Vagina (tissue), 2 donors: Measurements from ENCODE around the gene MYLK.

Experiments
- POLR2AphosphoS5 ChIP-seq, 2 donors: sonication (generic); formaldehyde crosslinking; IDR thresholded peaks; one replicate each; pipeline ENCODE4 v1.9.0; 2017; ENCODE audit warnings: antibody characterized with exemption in 2 of 2, mild to moderate bottlenecking in 2 of 2, low read depth in 1 of 2; ENCODE audit not compliant: insufficient read depth in 1 of 2
- TF ChIP-seq, protein P1 (sequence below), 3 experiments: fragments of 450-650 bp in 2 of 3; fragments of 200-600 bp in 1 of 3; sonication (generic) in 1 of 3; IDR thresholded peaks; one replicate each; pipeline ENCODE4 v1.5.1; 2017 to 2019; ENCODE audit warnings: antibody characterized with exemption in 3 of 3, mild to moderate bottlenecking in 2 of 3, moderate library complexity in 2 of 3

DNA sequence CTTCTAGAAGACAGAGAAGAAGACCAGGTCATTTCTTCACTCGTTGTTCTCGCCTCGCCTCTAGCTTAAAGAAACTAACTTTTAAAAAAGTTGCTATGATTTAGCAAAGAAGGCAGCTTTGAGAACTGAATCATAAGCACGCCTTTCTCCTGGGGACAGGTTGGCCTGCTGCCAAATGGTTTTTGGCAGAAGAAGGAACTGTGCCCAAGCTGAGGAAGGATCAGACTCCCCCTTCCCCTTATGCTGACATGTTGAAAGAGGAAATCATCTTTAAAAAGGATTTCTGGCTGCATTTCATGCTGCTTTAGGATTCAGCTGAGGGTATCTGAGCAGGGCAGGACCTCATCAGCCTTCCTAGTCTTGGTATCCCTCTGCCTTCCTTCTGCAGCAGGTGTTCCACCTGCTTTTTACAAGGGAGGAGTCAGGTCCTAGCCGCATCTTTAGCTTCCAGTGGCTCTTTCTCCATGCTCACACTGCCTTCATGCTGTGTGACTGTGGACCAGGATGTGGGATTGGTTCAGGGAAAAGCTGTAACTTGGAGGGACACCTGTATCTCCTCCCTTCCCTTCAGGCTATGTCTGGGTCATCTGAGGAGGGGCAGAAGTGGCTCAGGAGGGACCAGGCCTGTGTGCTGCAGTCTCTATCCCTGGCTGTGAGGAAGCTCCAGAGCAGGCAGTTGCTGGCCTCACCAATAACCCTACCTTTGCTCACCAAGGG, 265.2 kb downstream of the MYLK start:
- TF ChIP-seq, protein P1, sequence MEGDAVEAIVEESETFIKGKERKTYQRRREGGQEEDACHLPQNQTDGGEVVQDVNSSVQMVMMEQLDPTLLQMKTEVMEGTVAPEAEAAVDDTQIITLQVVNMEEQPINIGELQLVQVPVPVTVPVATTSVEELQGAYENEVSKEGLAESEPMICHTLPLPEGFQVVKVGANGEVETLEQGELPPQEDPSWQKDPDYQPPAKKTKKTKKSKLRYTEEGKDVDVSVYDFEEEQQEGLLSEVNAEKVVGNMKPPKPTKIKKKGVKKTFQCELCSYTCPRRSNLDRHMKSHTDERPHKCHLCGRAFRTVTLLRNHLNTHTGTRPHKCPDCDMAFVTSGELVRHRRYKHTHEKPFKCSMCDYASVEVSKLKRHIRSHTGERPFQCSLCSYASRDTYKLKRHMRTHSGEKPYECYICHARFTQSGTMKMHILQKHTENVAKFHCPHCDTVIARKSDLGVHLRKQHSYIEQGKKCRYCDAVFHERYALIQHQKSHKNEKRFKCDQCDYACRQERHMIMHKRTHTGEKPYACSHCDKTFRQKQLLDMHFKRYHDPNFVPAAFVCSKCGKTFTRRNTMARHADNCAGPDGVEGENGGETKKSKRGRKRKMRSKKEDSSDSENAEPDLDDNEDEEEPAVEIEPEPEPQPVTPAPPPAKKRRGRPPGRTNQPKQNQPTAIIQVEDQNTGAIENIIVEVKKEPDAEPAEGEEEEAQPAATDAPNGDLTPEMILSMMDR (IDR thresholded peaks at IDR 0.05) = no peak
- no peak for TF ChIP-seq POLR2AphosphoS5 (IDR thresholded peaks at IDR 0.05; ENCODE audit: insufficient read depth in 1 of 2, low read depth in 1 of 2)
